Activated T-helper 1 cell treated with anti-CD3 and anti-CD28 coated beads, Interleukin-2, amount 50 U/mL, for 16 hours (primary cell): ENCODE results near the gene PDK2.

ENCODE experiments used
- DNase-seq, 2 donors: peaks; one replicate each; pipeline ENCODE4 v3.0.0-alpha.2; 2020; ENCODE audit warnings: low read depth in 1 of 2, low spot score in 1 of 2

PDK2 gene

GRCh38 chr17:50117202-50118051, 22.3 kb downstream of the PDK2 start:
- DNase-seq: peak; percentile 39 to 53

DNA sequence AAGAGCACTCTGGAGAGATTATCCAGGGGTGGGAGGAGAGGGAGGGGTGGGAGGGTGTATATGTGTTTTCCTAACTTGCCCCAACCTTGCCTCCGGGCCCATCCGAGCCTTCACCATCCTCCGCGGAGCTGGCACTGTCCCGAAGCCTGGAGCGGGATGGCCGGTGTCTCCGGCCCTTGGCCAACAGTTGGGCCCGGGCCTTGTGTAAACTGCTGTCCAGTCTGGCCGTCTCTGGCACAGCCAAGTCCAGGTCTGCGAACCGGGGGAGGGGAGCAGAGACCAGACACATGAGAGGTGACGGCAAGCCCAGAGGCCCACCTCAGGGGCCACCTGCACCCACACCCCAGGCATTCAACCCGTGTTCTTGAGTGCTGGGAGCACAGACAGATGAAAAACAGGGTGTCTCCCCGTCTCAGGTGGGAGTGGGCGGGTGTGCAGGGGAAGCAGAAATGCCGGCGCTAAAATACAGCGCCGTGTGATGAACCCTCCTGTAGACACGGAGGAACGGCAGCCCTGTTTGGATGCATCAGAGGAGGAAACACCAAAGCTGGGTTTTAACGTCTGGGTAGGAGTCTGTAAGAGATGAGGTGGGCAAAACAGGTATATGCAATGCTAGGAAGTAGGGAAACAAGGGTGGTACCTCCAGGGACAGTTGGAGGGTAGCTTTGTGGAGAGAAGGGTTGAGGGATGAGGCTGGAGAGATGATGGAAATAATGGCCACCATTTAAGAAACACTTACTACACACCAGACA, 23.1 kb downstream of the PDK2 start:
- no peak for DNase-seq

DNA sequence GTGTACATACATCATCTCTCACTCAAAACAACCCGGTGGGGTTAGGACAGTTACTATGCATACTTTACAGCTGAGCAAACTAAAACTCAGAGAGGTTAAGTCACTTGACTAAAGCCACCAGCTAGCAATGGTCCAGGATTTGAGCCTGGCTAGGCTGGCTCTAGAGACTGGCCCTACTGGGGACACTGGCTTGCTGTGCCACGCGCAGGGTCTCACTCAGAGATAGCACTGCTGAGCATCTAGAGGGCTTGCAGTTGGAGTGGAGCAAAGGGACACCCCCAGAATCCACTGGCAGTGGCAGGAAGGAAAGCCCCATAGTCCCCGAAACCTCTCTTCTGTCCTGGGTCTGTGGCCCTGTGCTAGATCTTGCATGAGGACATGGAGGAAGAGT, 23.7 kb downstream of the PDK2 start:
- no peak for DNase-seq

DNA sequence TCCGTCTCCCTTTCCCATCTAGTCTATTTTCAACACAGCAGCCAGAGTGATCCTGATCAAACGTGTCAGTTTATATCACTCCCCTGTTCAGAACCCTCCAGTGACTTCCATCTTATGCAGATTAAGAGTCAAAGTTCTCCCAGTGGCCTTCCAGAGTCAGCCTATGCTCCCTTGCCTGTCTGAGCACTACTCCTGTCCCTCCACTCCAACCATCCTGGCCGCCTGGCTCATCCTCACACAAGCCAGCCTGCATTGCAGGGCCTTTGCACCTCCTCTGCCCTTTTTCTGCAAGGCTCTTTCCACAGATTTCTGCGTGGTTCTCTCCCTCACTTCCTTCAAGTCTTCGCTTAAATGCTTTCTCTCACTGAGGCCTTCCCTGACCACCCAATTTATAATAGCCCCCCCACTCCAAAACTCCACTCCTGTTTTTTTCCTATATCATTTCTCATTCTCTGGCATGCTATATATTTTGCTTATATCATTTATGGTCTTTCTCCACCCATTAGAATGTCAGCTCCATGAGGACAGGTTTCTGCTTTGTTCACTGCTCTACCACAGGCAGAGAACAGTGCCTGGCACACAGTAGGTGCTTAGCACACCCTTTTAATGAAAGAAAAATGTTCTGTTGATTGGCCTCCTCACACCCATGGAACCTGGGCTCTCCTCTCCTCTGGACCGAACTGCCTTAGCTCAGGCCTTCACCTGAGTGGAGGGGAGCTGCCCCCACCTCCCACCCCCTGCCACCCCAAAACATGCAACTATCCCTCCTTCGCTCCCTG, 25.5 kb downstream of the PDK2 start:
- no peak for DNase-seq

DNA sequence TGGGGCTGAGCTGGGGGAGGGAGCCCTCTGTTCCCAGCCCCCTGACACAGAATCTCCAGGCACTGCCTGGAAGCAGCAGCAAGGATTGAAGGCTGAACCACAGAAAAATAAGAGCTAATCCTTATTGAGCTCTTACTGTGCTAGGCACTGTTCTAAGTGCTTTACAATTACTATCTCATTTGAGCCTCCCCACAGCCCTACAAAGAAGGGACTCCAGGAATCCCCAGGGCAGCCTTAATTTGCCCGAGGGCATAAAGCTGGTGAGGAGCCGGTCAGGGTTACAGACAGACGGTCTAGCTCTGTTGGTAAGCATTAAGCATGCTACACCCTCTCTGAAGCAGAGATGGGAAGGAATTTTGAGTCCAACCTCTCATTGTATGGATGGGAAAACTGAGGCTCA, 27.8 kb downstream of the PDK2 start:
- DNase-seq: no peak

GRCh38 chr17:50123649-50124349, 28.6 kb downstream of the PDK2 start:
- no peak for DNase-seq

DNA sequence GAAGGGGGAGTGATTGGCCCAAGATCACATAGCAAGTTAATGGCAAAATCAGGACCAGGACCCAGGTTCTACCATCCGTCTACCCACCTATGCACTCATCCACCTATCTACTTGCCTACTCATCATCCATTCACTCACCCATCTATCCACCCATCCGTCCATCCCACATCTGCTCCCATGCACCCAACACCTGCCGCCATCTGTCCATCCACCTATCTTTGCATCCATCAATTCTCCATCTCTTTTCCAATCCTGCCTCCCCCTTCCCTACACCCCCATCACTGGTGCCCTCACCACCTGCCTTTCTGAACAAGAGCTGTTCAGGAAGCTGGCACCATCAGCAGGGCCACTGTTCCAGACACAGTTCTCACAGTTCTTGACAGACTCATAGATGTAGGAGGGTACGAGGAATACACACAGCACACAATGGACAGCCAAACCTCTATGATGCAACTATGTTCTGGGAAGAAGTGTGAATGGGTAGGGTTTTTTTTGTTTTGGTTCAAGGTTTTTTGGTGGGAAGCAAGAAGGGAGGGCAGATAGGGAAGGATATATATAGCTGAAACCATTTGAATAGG, 30.4 kb downstream of the PDK2 start:
- no peak for DNase-seq

GRCh38 chr17:50127697-50128361, 32.7 kb downstream of the PDK2 start:
- DNase-seq: no peak

DNA sequence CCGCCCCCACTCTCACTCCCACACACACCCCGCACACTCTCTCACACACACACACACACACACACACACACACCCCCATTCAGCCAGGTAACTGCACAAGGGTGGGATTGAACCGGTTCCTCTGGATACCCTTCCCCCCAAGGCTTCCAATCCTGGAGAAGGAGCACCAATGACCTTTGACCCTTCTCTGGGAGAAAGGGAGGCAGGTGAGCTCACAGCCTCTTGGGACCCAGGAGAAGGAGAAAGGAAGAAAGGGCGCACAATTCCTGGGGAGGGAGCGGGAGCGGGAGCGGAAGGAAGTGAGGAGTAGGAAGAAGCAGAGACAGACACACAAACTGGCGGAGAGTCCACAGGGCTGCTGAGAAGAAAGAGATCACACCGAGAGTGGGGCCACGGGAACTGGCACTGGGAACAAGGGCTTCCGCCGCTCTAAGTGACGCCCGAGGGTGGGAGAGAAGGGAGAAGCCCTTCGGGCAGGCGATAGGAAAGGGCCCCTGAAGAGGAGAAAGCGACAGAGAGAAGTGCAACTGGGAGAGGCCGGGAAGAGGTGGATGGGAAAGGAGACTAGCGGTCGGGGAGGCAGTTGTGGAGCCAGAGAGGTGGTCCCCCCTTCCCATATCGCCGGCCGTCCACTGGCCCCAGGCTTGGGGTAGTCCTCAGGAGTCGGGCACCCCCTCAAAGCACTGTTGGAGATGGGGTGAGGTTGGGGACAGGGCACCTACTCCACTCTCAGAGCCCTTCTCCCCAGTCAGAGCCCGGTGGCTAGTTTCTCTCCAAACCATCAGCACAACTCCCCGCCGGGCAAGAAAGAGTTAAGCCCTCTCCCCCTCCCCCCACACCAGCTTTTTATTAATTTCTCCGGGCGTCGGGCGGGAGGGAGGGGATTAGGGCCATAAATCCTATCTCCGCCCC, 33.5 kb downstream of the PDK2 start:
- no peak for DNase-seq

- DNase-seq: no peak
Measured at GRCh38 chr17:50129353-50129727, 34.2 kb downstream of the PDK2 start.

DNA sequence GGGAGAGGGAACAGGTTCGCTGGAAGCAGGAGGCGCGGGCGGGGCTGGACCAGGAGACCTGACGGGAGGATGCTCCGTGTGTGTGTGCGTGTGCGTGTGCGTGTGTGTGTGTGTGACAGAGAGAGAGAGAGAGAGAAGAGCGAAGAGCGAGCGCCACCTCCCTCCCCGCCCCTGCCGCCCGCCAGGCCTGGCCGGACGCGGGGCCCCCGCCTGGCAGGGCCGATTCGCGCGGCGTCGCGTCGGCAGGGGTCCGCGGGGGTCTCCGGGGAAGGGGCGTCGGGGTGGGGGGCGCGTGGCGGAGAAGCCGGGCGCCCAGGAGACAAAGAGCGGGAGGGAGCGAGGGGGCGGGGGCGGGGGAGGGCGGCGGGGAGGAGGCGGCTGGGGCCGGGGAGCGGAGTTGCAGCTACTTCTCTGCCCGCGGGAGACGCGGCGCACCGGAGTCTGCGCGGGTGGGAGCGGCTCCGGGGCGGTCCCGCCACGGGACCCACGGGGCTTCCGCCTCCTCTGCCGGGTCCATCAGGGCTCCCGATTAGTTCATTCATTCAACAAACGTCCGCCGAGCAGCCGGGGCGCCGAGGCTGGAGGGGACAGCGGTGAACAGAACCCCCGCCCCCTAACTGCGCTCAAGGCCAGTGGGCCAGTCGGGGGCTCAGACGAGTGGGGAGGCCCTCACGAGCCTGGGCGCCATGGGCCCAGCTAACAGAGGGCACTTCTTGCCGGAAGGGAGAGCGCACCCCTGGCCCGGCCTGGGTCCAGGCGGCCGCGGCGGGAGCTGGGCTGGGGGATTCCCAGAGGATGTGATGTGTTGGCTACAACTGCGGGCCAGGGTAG, 34.8 kb downstream of the PDK2 start, which contains the start of gene SAMD14:
TSS of gene SAMD14 (minus strand) at position 433 of the 831 bp plus-strand sequence. CDS start 5,201 bp downstream, outside the sequence.
- DNase-seq: no peak

- no peak for DNase-seq
Measured at GRCh38 chr17:50130559-50131305, 35.6 kb downstream of the PDK2 start.

DNA sequence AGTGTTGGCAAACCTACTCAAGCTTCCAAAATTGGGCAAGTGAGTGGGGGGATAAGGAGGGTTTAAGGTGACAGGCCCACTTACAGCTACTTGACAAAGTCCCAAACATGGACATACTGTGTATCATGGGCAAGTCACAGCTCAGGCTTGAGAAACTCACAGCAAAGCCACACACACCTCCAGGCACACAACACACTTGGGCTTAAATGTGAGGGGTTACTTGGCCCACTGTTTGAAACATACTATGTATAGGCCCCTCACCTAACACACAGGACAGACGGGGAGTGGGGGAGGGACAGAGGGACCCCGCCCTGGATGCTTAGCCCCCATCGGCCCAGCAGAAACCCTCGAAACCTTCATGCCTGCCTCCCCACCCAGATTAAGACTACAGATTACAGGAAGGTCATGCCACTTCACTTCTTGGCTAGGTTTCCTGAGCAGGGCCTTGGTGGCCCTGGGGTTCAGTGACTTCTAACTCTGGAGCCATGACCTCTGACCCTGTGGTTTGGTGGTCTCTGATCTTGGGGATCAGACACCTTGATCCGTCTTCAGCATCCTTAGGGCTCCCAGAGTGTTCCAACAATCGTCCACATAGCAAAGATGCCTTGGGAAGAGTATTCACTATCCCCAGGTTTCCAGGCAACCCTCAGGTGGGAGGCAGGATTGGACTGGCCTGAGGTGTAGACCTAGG, 37.1 kb downstream of the PDK2 start:
- no peak for DNase-seq

GRCh38 chr17:50133028-50133768, 38.0 kb downstream of the PDK2 start:
- DNase-seq: no peak

GRCh38 chr17:50133769-50134099, 38.6 kb downstream of the PDK2 start:
- DNase-seq: no peak
